NCI-H82 (cell line): Measurements from ENCODE around the gene DUSP28.
A peak's percentile ranks its signal among the peaks of the same experiment; 100 is the strongest.
"Not testable (repeated sequence)": the region's sequence is repeated elsewhere in the genome, so short reads cannot be mapped to it uniquely, and the experiment has no call there.

Source experiments
- DNase-seq: peaks from one replicate; lab custom pipeline; 2025; lab: John Stamatoyannopoulos, UW

DUSP28 gene

GRCh38 chr2:240560084-240560479, at the start of gene DUSP28:
TSS of gene DUSP28 (plus strand) at chr2:240560357. CDS start at chr2:240560685, 328 bp downstream.
- DNase-seq = peak; percentile 92

- DNase-seq = no peak
These were observed 49.5 kb upstream of the DUSP28 start for GRCh38 chr2:240510513-240511210.

GRCh38 chr2:240511351-240512108, 48.6 kb upstream of the DUSP28 start:
- no peak for DNase-seq

- DNase-seq = no peak
These were observed 48.1 kb upstream of the DUSP28 start for GRCh38 chr2:240512109-240512485.

- DNase-seq = no peak
These were observed 47.3 kb upstream of the DUSP28 start for GRCh38 chr2:240512666-240513535.

GRCh38 chr2:240513549-240514287, 46.4 kb upstream of the DUSP28 start:
- DNase-seq = peak; percentile 77

GRCh38 chr2:240514631-240515030, 45.5 kb upstream of the DUSP28 start:
- no peak for DNase-seq

GRCh38 chr2:240517342-240517741, 42.8 kb upstream of the DUSP28 start:
- no peak for DNase-seq

GRCh38 chr2:240518981-240519380, 41.2 kb upstream of the DUSP28 start:
- DNase-seq = no peak

- no peak for DNase-seq
These were observed 40.6 kb upstream of the DUSP28 start for GRCh38 chr2:240519396-240520129.

GRCh38 chr2:240520130-240520973, 39.8 kb upstream of the DUSP28 start:
- DNase-seq = no peak

GRCh38 chr2:240520974-240521350, 39.2 kb upstream of the DUSP28 start:
- no peak for DNase-seq

- DNase-seq = not testable (repeated sequence)
These were observed 38.3 kb upstream of the DUSP28 start for GRCh38 chr2:240521885-240522284.

- no peak for DNase-seq
These were observed 37.8 kb upstream of the DUSP28 start for GRCh38 chr2:240522406-240522805.

- no peak for DNase-seq
These were observed 36.5 kb upstream of the DUSP28 start for GRCh38 chr2:240523451-240524281.

- no peak for DNase-seq
These were observed 35.0 kb upstream of the DUSP28 start for GRCh38 chr2:240524963-240525718.

- DNase-seq = no peak
These were observed 34.4 kb upstream of the DUSP28 start for GRCh38 chr2:240525802-240526201.

- no peak for DNase-seq
These were observed 33.6 kb upstream of the DUSP28 start for GRCh38 chr2:240526521-240526920.
